Astrocyte of the hippocampus (primary cell): ENCODE data around the gene PSMA2.

Source experiments
- DNase-seq: peaks from one replicate; pipeline ENCODE4 v3.0.0; 2011; ENCODE audit warnings: low read depth, low spot score

The PSMA2 gene

GRCh38 chr7:42931834-42932651 is at the start of gene PSMA2, which contains the start of gene MRPL32:
Gene PSMA2 (minus strand): TSS chr7:42932174. CDS start chr7:42932158, 16 bp downstream.
Gene MRPL32 (plus strand): TSS chr7:42932376. CDS start chr7:42932387, 11 bp downstream.
- peak; percentile 98 for DNase-seq

GRCh38 chr7:42981601-42982000 is 49.6 kb upstream of the PSMA2 start:
- no peak for DNase-seq

- DNase-seq = no peak
Observed at GRCh38 chr7:42980514-42980913, 48.5 kb upstream of the PSMA2 start.

GRCh38 chr7:42980084-42980483 is 48.1 kb upstream of the PSMA2 start:
- DNase-seq = no peak

DNA sequence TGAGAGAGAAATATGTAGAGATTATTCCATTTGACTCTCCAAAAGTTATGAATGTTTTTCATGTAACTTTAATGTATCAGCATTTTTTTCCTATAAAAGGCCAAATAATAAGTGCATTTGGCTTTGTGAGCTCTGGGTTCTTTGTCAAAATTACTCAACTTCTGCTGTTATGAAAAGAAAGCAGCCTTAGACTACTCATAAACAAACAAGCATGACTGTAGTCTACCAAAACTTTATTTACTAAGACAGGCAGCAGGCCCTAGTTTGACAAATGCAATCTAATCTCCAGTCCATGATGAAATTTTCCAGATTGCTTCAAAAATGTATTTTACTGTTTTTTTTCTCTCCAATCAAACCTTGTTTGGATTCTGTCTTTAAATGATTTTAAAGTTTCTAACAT is 46.5 kb upstream of the PSMA2 start:
- no peak for DNase-seq

DNA sequence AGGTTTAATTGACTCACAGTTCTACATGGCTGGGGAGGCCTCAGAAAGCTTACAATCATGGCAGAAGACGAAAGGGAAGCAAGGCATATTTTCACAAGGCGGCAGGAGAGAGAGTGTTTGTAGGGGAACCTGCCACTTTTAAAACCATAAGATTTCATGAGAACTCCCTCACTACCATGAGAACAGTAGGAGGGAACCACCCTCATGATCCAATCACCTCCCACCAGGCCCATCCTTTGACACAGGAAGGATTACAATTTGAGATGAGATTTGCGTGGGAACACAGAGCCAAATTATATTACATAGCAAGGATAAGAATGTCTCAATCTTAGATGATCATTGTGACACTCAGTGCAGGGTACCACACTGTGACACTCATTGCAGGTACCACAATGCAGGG is 44.4 kb upstream of the PSMA2 start:
- no peak for DNase-seq

DNA sequence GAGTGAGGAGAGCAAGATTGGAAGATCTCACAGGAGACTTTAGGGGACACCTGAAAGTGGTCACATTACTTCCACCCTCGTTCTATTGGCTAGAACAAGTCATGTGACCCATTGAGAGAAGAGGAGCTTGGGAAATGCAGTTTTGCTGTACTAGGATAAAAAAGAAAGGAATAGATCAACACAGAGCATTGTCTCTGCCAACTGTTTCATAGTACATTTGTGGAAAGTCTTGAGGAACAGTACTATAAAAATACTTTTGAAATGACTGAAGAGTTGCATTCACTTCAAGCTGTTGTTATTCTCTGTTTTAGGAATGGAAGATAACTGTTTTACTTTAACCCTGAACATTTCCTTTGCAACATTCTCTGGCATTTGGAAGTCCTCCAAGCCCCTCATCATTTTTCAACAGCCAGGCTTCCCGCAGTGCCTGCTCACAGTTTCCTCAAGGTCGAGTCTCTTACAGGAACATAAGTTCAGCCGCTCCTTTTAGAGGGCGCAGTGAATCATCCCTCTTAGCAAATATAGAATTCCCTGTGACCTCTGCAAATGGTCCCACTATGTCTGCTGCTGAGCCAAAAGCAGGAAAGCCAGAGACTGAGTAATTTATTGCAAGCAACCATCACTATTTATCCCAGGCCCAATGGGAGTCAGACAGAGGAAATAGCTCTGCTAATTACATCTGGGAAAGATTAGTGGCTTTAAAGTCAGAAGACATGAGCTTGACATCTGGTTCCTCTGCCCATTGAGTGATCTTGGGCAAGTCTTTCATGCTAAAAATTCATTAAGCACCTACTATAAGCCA is 40.9 kb upstream of the PSMA2 start:
- peak; percentile 78 for DNase-seq

DNA sequence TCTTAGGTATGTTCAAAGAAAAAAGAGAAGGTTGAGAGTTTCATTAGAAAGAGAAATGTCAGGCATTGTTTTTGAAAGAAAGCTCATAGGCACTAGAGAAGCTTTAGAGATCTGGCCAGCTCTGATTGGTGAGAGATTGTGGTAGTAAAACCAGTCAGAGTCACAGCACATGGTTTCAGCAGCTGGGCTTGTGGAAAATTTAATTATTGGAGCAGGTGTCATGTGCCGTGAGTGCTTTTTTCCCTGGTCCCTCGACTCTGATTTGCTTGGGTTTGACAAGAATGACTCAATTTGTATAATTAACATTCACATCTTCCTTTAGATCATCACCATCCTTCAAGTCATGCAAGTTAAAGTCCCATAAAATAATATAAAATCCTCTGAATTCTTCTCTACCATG is 35.4 kb upstream of the PSMA2 start:
- no peak for DNase-seq

- no peak for DNase-seq
Observed at GRCh38 chr7:42964849-42965805, 33.2 kb upstream of the PSMA2 start.

DNA sequence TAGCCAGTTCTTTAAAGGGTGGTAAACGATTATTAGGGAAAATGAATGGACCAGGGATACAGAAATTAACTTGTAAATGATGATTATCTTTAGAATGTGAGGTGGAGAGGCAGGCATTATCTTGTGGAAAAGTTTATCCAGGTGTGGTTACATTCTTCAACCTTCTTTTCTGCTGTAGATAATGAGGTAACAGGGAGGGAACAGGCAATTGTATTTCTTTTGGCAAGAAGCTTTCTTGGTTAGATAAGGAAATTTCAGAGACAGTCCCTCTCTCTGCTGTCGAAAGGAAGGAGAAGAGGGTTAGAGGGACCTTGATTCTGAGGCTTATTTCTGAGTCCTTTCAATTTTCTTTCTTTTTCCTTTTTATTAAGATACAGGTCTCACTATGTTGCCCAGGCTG is 32.3 kb upstream of the PSMA2 start:
- DNase-seq = no peak

DNA sequence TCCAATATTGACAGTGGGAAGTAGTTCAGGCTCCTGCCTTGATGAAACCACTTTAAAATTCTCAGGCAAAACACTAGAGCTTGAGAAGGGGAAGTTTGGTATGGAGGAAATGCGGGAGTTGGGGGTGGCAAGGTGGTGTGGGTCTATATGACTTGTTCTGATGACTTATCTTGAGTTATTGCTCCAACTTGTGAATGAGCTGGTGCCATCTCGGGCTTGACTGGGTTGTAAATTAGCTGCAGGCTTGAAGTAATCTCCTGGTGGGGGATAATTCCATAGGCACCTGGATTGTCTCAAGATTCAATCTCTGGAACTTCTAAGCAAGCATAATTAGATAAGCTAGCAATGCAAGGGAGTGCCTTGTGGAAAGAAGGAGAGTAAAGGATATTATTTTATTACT is 29.2 kb upstream of the PSMA2 start:
- DNase-seq = no peak

GRCh38 chr7:42960762-42961161 is 28.8 kb upstream of the PSMA2 start:
- no peak for DNase-seq

DNA sequence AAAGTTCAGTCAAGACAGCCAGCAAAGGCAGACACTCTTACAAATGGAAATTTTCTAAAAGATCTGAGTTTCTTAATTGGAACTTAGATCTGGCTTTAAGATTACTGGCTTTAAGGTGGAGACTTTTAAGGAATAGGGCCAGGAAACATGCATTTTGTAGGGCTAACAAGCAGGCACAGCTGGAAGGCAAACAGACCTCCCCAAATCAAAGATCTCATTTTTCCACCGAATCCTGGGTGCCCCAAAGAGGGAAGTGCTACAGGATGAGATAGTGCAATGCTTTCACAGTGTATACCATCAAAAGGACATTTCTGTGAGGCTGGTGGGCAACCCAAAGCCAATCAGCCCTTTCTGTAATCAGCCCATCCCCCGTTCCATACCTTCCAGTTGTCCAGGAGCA is 27.6 kb upstream of the PSMA2 start:
- DNase-seq = no peak

DNA sequence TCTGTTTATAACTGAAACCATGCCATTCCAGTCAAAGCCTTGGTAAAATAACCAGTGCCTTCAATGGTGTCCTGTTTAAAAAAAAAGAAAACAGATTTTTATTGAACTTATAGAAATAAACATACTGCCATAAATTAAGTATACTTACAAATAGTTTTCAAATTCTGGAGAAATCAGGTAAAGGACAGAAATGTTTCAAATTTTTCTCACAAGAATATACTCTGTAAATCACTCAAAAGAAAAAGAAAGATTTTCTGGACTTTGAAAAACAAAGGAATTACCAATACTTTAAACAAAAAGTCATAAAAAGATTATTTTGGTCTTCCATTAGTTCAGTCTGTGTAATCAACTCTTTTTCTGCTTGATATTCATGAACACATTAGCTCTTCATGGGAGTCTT is 24.1 kb upstream of the PSMA2 start:
- DNase-seq = no peak

GRCh38 chr7:42953994-42954393 is 22.0 kb upstream of the PSMA2 start:
- no peak for DNase-seq

GRCh38 chr7:42952328-42952727 is 20.4 kb upstream of the PSMA2 start:
- DNase-seq = no peak

DNA sequence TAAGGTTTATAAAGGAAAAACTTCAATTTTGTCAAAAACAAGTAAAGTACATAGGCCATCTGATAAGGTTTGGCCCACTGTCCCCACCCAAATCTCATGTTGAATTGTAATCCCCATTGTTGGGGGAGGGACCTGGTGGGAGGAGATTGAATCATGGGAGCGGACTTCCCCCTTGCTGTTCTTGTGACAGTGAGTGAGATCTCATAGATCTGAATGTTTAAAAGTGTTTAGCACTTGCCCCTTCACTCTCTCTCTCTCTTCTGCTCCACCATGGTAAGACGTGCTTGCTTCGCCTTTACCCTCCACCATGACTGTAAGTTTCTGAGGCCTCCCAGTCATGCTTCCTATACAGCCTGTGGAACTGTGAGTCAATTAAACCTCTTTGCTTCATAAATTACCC is 18.4 kb upstream of the PSMA2 start:
- no peak for DNase-seq

- DNase-seq = peak; percentile 24
Observed at GRCh38 chr7:42947521-42947920, 15.5 kb upstream of the PSMA2 start.

GRCh38 chr7:42946627-42946950 is 14.6 kb upstream of the PSMA2 start:
- no peak for DNase-seq

GRCh38 chr7:42945821-42946626 is 14.1 kb upstream of the PSMA2 start:
- DNase-seq = no peak
